Stimulated activated memory B cell treated with anti-CD40 and anti-IgM and Interleukin-4, amounts not matched to agents 10 μg/mL and 1 μg/mL and 100 μg/mL, for 72 hours (primary cell): ENCODE measurements around the gene RPIA.
"Not testable (repeated sequence)": the region's sequence is repeated elsewhere in the genome, so short reads cannot be mapped to it uniquely, and the experiment has no call there.

ENCODE experiments used
- ATAC-seq: fragments of 150-1000 bp; cut with Tn5 transposase; 2 replicates; pipeline ENCODE4 v1.10.0; 2021
- H3K27ac Mint-ChIP-seq: one replicate; pipeline ENCODE4 v1.8.0; 2022; ENCODE audit warnings: mild to moderate bottlenecking, mixed read lengths
- H3K27me3 Mint-ChIP-seq: one replicate; pipeline ENCODE4 v1.8.0; 2022; ENCODE audit warnings: mixed read lengths
- H3K36me3 Mint-ChIP-seq: one replicate; pipeline ENCODE4 v1.8.0; 2022; ENCODE audit warnings: mixed read lengths
- H3K4me1 Mint-ChIP-seq: one replicate; pipeline ENCODE4 v1.8.0; 2022; ENCODE audit warnings: mixed read lengths
- H3K4me3 Mint-ChIP-seq: one replicate; pipeline ENCODE4 v1.8.0; 2022; ENCODE audit warnings: mild to moderate bottlenecking, moderate library complexity, mixed read lengths
- H3K9me3 Mint-ChIP-seq: one replicate; pipeline ENCODE4 v1.8.0; 2022; ENCODE audit warnings: mixed read lengths

Gene RPIA

GRCh38 chr2:88737385-88737784, 45.9 kb downstream of the RPIA start:
- ATAC-seq = no peak
- Mint-ChIP-seq H3K27ac (peak overlapping the region; percentile 39), H3K4me1 (peaks cover 6% of the 10 kb centered on the region), H3K4me3 (no peak overlapping the region), H3K27me3 (no peaks in the 10 kb centered on the region), H3K9me3 (no peaks in the 10 kb centered on the region), H3K36me3 (peaks cover 67% of the 10 kb centered on the region)

GRCh38 chr2:88738271-88738670, 46.8 kb downstream of the RPIA start:
- peaks cover under 1% of the 10 kb centered on the region for H3K4me1 Mint-ChIP-seq
- ATAC-seq = no peak

DNA sequence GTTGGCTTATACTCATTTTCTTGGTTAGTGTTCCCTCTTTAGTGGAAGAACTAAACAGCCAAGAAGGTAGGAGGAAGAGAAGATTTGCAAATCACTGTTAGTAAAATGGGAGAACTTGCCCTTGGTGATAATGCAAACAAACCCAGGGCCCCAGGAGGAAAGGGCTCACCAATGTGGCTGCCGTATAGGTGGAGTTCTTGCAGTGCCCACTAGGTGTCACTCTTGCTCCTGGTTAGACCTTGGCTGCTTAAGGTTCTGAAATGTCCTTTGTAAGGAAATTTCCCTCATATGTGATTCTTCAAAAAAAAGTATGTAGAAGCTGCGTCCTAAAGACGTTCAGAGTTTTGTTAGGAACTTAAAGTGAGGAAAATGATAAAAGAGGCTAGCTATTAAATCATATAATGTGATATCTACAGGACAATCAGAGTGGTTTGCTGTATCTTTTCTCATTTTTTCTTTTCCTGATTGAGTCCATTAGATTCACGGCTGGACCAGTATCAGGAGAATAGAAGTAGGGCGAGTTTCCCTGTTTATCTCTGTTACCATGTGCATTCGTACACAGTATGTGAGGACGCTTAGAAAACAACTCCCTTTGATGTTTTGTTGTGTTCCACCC, 48.6 kb downstream of the RPIA start:
- ATAC-seq = peak; percentile 79
- no peak overlapping the region for H3K27ac Mint-ChIP-seq

More at GRCh38 chr2:88738271-88738670, 46.8 kb downstream of the RPIA start:
- peak overlapping the region; percentile 39 for H3K27ac Mint-ChIP-seq
- peaks cover 70% of the 10 kb centered on the region for H3K36me3 Mint-ChIP-seq
- no peaks in the 10 kb centered on the region for H3K27me3 Mint-ChIP-seq
- H3K9me3 Mint-ChIP-seq = no peaks in the 10 kb centered on the region
- H3K4me3 Mint-ChIP-seq = no peak overlapping the region

GRCh38 chr2:88746929-88747490, 55.5 kb downstream of the RPIA start:
- Mint-ChIP-seq H3K27me3 (no peaks in the 10 kb centered on the region), H3K27ac (no peak overlapping the region), H3K36me3 (peaks cover 98% of the 10 kb centered on the region), H3K4me1 (peaks cover 16% of the 10 kb centered on the region), H3K4me3 (no peak overlapping the region), H3K9me3 (peaks cover 16% of the 10 kb centered on the region)
- no peak for ATAC-seq

More for the DNA sequence above, 48.6 kb downstream of the RPIA start:
- Mint-ChIP-seq H3K4me3 (no peak overlapping the region), H3K36me3 (peaks cover 83% of the 10 kb centered on the region), H3K4me1 (peaks cover 9% of the 10 kb centered on the region), H3K9me3 (peaks cover 4% of the 10 kb centered on the region), H3K27me3 (no peaks in the 10 kb centered on the region)

- H3K4me3 Mint-ChIP-seq = no peak overlapping the region
- H3K4me1 Mint-ChIP-seq = peaks cover 16% of the 10 kb centered on the region
- no peak overlapping the region for H3K27ac Mint-ChIP-seq
- H3K9me3 Mint-ChIP-seq = peaks cover 16% of the 10 kb centered on the region
- H3K27me3 Mint-ChIP-seq = no peaks in the 10 kb centered on the region
- peaks cover 96% of the 10 kb centered on the region for H3K36me3 Mint-ChIP-seq
- ATAC-seq = no peak
Observed at GRCh38 chr2:88747990-88748389, 56.5 kb downstream of the RPIA start.

- Mint-ChIP-seq H3K36me3 (peaks cover 75% of the 10 kb centered on the region), H3K9me3 (no peaks in the 10 kb centered on the region), H3K27me3 (no peaks in the 10 kb centered on the region), H3K4me1 (peaks cover 17% of the 10 kb centered on the region), H3K27ac (peak overlapping the region; percentile 38), H3K4me3 (no peak overlapping the region)
- ATAC-seq = no peak
Observed at GRCh38 chr2:88751768-88752167, 60.3 kb downstream of the RPIA start.

- H3K36me3 Mint-ChIP-seq = peaks cover 75% of the 10 kb centered on the region
- no peak overlapping the region for H3K4me3 Mint-ChIP-seq
- peak; percentile 82 for ATAC-seq
- peak overlapping the region; percentile 25 for H3K27ac Mint-ChIP-seq
- H3K27me3 Mint-ChIP-seq = no peaks in the 10 kb centered on the region
- peaks cover 5% of the 10 kb centered on the region for H3K9me3 Mint-ChIP-seq
- peaks cover 14% of the 10 kb centered on the region for H3K4me1 Mint-ChIP-seq
Observed at GRCh38 chr2:88753833-88754584, 62.5 kb downstream of the RPIA start.

GRCh38 chr2:88754585-88755320, 63.3 kb downstream of the RPIA start:
- H3K4me1 Mint-ChIP-seq = peaks cover 14% of the 10 kb centered on the region
- no peaks in the 10 kb centered on the region for H3K27me3 Mint-ChIP-seq
- peaks cover 68% of the 10 kb centered on the region for H3K36me3 Mint-ChIP-seq
- no peak overlapping the region for H3K4me3 Mint-ChIP-seq
- H3K9me3 Mint-ChIP-seq = peaks cover 5% of the 10 kb centered on the region
- H3K27ac Mint-ChIP-seq = peak overlapping the region; percentile 25
- ATAC-seq = peak; percentile 55

- H3K27me3 Mint-ChIP-seq = no peaks in the 10 kb centered on the region
- H3K36me3 Mint-ChIP-seq = peaks cover 68% of the 10 kb centered on the region
- H3K27ac Mint-ChIP-seq = peak overlapping the region; percentile 19
- no peak overlapping the region for H3K4me3 Mint-ChIP-seq
- peaks cover 14% of the 10 kb centered on the region for H3K4me1 Mint-ChIP-seq
- ATAC-seq = no peak
- H3K9me3 Mint-ChIP-seq = peaks cover 8% of the 10 kb centered on the region
Observed at GRCh38 chr2:88755836-88756235, 64.4 kb downstream of the RPIA start.

- H3K27ac Mint-ChIP-seq = peak overlapping the region; percentile 19
- peaks cover 57% of the 10 kb centered on the region for H3K36me3 Mint-ChIP-seq
- peaks cover 14% of the 10 kb centered on the region for H3K4me1 Mint-ChIP-seq
Observed at GRCh38 chr2:88757025-88757424, 65.6 kb downstream of the RPIA start.

DNA sequence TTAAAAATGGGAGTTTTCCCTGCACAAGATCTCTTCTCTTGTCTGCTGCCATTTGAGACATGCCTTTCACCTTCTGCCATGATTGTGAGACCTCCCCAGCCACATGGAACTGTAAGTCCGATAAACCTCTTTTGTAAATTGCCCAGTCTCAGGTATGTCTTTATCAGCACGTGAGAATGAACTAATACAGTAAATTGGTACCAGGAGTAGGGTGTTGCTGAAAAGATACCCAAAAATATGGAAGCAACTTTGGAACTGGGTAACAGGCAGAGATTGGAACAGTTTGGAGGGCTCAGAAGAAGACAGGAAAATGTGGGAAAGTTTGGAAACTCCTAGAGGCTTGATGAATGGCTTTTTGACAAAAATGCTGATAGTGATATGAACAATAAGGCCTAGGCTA, 67.2 kb downstream of the RPIA start:
- ATAC-seq, H3K4me3 Mint-ChIP-seq, H3K27me3 Mint-ChIP-seq, H3K9me3 Mint-ChIP-seq, H3K27ac Mint-ChIP-seq: not testable (repeated sequence)
- Mint-ChIP-seq H3K4me1 (peaks cover 13% of the 10 kb centered on the region), H3K36me3 (peaks cover 45% of the 10 kb centered on the region)

More at GRCh38 chr2:88757025-88757424, 65.6 kb downstream of the RPIA start:
- Mint-ChIP-seq H3K27me3 (no peaks in the 10 kb centered on the region), H3K4me3 (no peak overlapping the region), H3K9me3 (peaks cover 8% of the 10 kb centered on the region)
- ATAC-seq = no peak

DNA sequence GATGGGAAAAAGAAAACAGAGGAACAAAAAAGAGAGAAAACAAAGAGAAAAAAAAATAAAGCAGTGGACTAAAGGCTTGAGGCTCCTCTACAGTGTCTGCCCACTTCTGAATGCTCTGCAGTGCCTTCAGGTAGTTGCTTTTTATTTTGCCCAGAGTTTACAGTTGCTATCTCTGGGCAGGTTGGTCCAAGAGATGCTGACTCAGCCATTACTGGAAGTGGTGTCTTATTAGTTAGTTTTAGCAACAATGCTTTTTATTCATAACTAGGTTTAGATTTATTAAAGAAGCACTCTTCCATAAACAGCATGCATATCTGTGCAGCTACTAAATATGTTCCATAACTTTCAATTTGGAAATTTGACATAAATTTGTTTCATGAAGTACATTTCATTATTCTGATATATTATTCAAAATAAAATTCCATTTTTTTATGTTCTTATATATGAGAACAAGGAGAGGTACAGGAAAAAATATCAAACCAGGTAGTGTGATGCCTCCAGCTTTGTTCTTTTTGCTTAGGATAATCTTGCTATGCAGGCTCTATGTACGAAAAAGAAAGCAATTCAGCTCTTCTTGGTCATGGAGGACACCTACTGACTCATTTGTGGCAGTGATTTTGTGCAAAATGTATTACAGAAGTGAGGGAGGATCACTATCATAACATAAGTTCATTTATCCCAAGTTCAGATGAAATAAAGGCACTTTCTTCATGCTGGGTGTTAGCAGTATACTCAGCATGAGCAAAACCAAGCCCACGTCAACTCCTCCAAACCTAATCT, 69.5 kb downstream of the RPIA start:
- H3K36me3 Mint-ChIP-seq = peaks cover 40% of the 10 kb centered on the region
- H3K27ac Mint-ChIP-seq = no peak overlapping the region
- H3K27me3 Mint-ChIP-seq = peaks cover 16% of the 10 kb centered on the region
- H3K4me3 Mint-ChIP-seq = no peak overlapping the region
- peaks cover 8% of the 10 kb centered on the region for H3K9me3 Mint-ChIP-seq
- H3K4me1 Mint-ChIP-seq = peaks cover 13% of the 10 kb centered on the region
- no peak for ATAC-seq

- peaks cover 16% of the 10 kb centered on the region for H3K4me1 Mint-ChIP-seq
- H3K36me3 Mint-ChIP-seq = peaks cover 9% of the 10 kb centered on the region
- H3K27me3 Mint-ChIP-seq = peaks cover 20% of the 10 kb centered on the region
- H3K4me3 Mint-ChIP-seq = peak overlapping the region; percentile 64
- no peak overlapping the region for H3K27ac Mint-ChIP-seq
- peaks cover 3% of the 10 kb centered on the region for H3K9me3 Mint-ChIP-seq
- ATAC-seq = no peak
Observed at GRCh38 chr2:88764141-88764849, 72.8 kb downstream of the RPIA start.

DNA sequence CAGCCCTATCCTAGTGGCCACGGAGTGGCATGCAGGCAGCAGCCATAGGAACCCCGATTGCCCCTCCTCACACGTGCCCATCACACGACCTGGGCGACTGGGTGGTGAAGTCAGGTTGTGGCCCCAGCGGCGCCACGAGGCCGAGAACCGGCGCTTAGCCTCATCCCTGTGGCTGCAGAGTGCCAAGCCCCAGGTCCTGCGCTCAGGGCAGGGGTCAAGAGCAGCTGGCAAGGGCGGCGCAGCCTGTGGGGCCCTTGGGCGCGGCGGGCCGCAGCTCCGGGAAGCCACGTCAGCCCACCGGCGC, 73.3 kb downstream of the RPIA start:
- peaks cover 16% of the 10 kb centered on the region for H3K4me1 Mint-ChIP-seq
- H3K27me3 Mint-ChIP-seq = peaks cover 20% of the 10 kb centered on the region
- peak overlapping the region; percentile 64 for H3K4me3 Mint-ChIP-seq
- peaks cover 3% of the 10 kb centered on the region for H3K9me3 Mint-ChIP-seq
- peaks cover 9% of the 10 kb centered on the region for H3K36me3 Mint-ChIP-seq
- ATAC-seq = no peak
- H3K27ac Mint-ChIP-seq = no peak overlapping the region
